HepG2 (cell line): Measurements from ENCODE around the gene MRPL58. TPM values are rescaled to one million over a fixed set of nuclear protein-coding genes. Genes with fewer than 3 reads are reported as not detected.
A peak's percentile ranks its signal among the peaks of the same experiment; 100 is the strongest.

Experiments used
- BRD4 ChIP-seq: sonication (generic); formaldehyde crosslinking; IDR thresholded peaks from 2 replicates; pipeline ENCODE4 v1.4.0; 2020; ENCODE audit warnings: missing genetic modification reagents
- CC2D1A ChIP-seq: sonication (generic); formaldehyde crosslinking; IDR thresholded peaks from 2 replicates; pipeline ENCODE4 v1.8.1; 2023; ENCODE audit warnings: mild to moderate bottlenecking, missing genetic modification reagents
- EED ChIP-seq: sonication (generic); formaldehyde crosslinking; IDR thresholded peaks from 2 replicates; pipeline ENCODE4 v1.5.0; 2020; ENCODE audit warnings: mild to moderate bottlenecking, missing genetic modification reagents
- EP300 ChIP-seq, 3 experiments: sonication (generic) in 1 of 3; formaldehyde crosslinking in 1 of 3; IDR thresholded peaks; 2 replicates each; pipeline versions ENCODE4 v1.5.1 to v1.6.1; 2011 to 2020; ENCODE audit warnings: low read depth in 2 of 3, low read length in 2 of 3, borderline replicate concordance in 1 of 3, improper control_type of control experiment in 1 of 3, mild to moderate bottlenecking in 1 of 3, missing genetic modification reagents in 1 of 3, moderate library complexity in 1 of 3
- HNRNPUL1 ChIP-seq: fragments of 200-400 bp; formaldehyde crosslinking; IDR thresholded peaks from 2 replicates; pipeline ENCODE4 v1.6.1; 2017; ENCODE audit warnings: low read depth, mild to moderate bottlenecking, low read length, moderate library complexity
- KLF9 ChIP-seq: IDR thresholded peaks from 2 replicates; pipeline ENCODE4 v1.6.1; 2016; ENCODE audit warnings: low read depth
- MEIS2 ChIP-seq: sonication (generic); formaldehyde crosslinking; IDR thresholded peaks from 2 replicates; pipeline ENCODE4 v1.9.0; 2021; ENCODE audit warnings: mild to moderate bottlenecking, missing genetic modification reagents
- MYC ChIP-seq: sonication (generic); formaldehyde crosslinking; IDR thresholded peaks from 2 replicates; pipeline ENCODE4 v1.9.0; 2021; ENCODE audit warnings: missing genetic modification reagents, borderline replicate concordance
- NONO ChIP-seq, 2 experiments: fragments of 450-650 bp in 1 of 2; sonication (generic) in 1 of 2; formaldehyde crosslinking in 1 of 2; IDR thresholded peaks in 1 of 2; conservative IDR thresholded peaks in 1 of 2; 2 replicates each; pipeline versions ENCODE4 v1.6.1 to v1.8.0; 2017 to 2022; ENCODE audit warnings: mild to moderate bottlenecking in 1 of 2, missing genetic modification reagents in 1 of 2, moderate library complexity in 1 of 2
- ONECUT2 ChIP-seq: sonication (generic); formaldehyde crosslinking; IDR thresholded peaks from 2 replicates; pipeline ENCODE4 v1.4.0; 2020; ENCODE audit warnings: missing genetic modification reagents
- PHB2 ChIP-seq: fragments of 450-650 bp; IDR thresholded peaks from 2 replicates; pipeline ENCODE4 v1.6.1; 2018; ENCODE audit not compliant: partially characterized antibody
- RBM22 ChIP-seq: fragments of 200-400 bp; formaldehyde crosslinking; optimal IDR thresholded peaks from 2 replicates; pipeline ENCODE3; 2017; ENCODE audit warnings: mild to moderate bottlenecking, low read length, moderate library complexity
- RORA ChIP-seq: sonication (generic); formaldehyde crosslinking; IDR thresholded peaks from 2 replicates; pipeline ENCODE4 v1.5.0; 2020; ENCODE audit warnings: mild to moderate bottlenecking, missing genetic modification reagents, moderate library complexity
- SIX4 ChIP-seq: sonication (generic); formaldehyde crosslinking; IDR thresholded peaks from 2 replicates; pipeline ENCODE4 v1.4.0; 2020; ENCODE audit warnings: missing genetic modification reagents
- SRSF9 ChIP-seq: fragments of 200-400 bp; formaldehyde crosslinking; IDR thresholded peaks from 2 replicates; pipeline ENCODE4 v1.6.1; 2018; ENCODE audit warnings: borderline replicate concordance, mild to moderate bottlenecking, low read depth, low read length; ENCODE audit not compliant: insufficient read depth, poor library complexity, severe bottlenecking
- XBP1 ChIP-seq: sonication (generic); formaldehyde crosslinking; IDR thresholded peaks from 2 replicates; pipeline ENCODE4 v1.5.0; 2020; ENCODE audit warnings: missing genetic modification reagents
- YEATS4 ChIP-seq: sonication (generic); formaldehyde crosslinking; IDR thresholded peaks from 2 replicates; pipeline ENCODE4 v1.4.0; 2020; ENCODE audit warnings: missing genetic modification reagents, borderline replicate concordance
- ZNF230 ChIP-seq: sonication (generic); formaldehyde crosslinking; IDR thresholded peaks from 2 replicates; pipeline ENCODE4 v1.4.0; 2020; ENCODE audit warnings: mild to moderate bottlenecking, missing genetic modification reagents
- ZNF326 ChIP-seq: sonication (generic); formaldehyde crosslinking; IDR thresholded peaks from 2 replicates; pipeline ENCODE4 v1.4.0; 2020; ENCODE audit warnings: missing genetic modification reagents, borderline replicate concordance
- ZNF772 ChIP-seq: sonication (generic); formaldehyde crosslinking; IDR thresholded peaks from 2 replicates; pipeline ENCODE4 v1.5.0; 2020; ENCODE audit warnings: mild to moderate bottlenecking, missing genetic modification reagents
- ZNF850 ChIP-seq: sonication (generic); formaldehyde crosslinking; conservative IDR thresholded peaks from 2 replicates; pipeline ENCODE4 v1.9.0; 2021; ENCODE audit warnings: mild to moderate bottlenecking, missing genetic modification reagents
- ZNF883 ChIP-seq: sonication (generic); formaldehyde crosslinking; IDR thresholded peaks from 2 replicates; pipeline ENCODE4 v1.5.1; 2020; ENCODE audit warnings: mild to moderate bottlenecking, missing genetic modification reagents; ENCODE audit errors: not compliant biosample characterization
- polyA plus RNA-seq, 8 experiments: library from polyadenylated mRNA; depleted of rRNA in 3 of 8; stranded (reverse) in 7 of 8; unstranded in 1 of 8; fragments of >200 nt; fragmentation: Illumina TruSeq in 4 of 8; extraction: Trizol in 4 of 8; gene quantifications; 2 replicates each; pipeline versions ENCODE4 v1.2.1 to v1.2.3, GENCODE V29; 2011 to 2016; ENCODE audit warnings: low read depth in 4 of 8, missing spikeins in 1 of 8, mixed read lengths in 1 of 8; ENCODE audit not compliant: insufficient read depth in 1 of 8
- total RNA-seq, 5 experiments: library from RNA; depleted of rRNA; stranded (reverse); fragments of >200 nt; fragmentation: Illumina TruSeq; extraction: Trizol; gene quantifications; 2 replicates each; pipeline ENCODE4 v1.2.3, GENCODE V29; 2016; ENCODE audit warnings: low read depth in 1 of 5
- TF ChIP-seq, protein P1 (sequence below): sonication (generic); formaldehyde crosslinking; IDR thresholded peaks from 2 replicates; pipeline ENCODE4; 2020; ENCODE audit warnings: missing genetic modification reagents, mild to moderate bottlenecking, borderline replicate concordance
- TF ChIP-seq, protein P2 (sequence below): sonication (generic); formaldehyde crosslinking; IDR thresholded peaks from 2 replicates; pipeline ENCODE4 v1.5.1; 2020; ENCODE audit warnings: missing genetic modification reagents, mild to moderate bottlenecking, borderline replicate concordance

Gene MRPL58
- total and polyA plus RNA-seq, 2 of the 13 experiments (the other 11 are each of a cell fraction or from before 2014, with no cell fraction given), result 44.9 to 68.9 TPM

DNA sequence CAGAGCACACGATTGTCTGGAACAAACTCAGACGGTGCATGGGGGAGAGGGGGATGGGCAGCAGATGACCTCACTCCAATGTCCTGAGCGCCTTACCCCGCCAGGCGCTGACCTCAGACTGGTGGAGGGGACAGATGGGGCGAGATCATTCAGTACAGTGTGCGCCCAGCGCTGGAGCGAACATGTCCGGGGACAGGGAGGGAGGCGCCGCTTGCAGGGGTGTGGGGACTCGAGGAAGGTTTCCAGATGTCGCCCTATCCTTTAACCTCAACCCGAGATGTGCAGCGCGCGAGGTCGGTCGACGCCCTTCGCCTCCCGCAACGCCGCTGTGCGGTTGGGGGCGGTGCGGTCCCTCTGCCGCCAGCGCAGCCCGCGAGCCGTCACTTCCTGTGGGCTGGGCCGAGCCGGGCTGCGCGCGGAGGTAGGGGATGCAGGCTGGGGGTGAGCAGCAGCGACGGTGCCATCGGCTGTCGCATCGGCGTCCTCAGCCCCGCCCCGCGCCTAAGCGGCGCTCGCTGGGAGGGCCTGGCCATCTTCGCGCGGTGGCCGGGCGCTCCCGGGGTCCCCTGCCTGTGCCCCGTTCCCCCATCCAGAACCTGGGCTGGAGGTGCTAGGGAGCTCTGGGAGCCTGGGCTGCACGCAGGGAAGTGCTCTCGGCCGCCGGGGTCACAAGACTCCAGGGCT lies 30.3 kb upstream of the MRPL58 start (continued):
- TF ChIP-seq NONO (IDR thresholded peaks at IDR 0.05) (no peak), NONO (CRISPR knock-in tag; conservative IDR thresholded peaks at IDR 0.05) (peak; percentile 81), RBM22 (no peak), KLF9 (CRISPR knock-in tag) (no peak; the same call in 1 of the 2 replicates), EP300 (IDR thresholded peaks at IDR 0.05; ENCODE audit: low read depth in 2 of 2, low read length in 2 of 2) (no peak; a peak in 1 of 4 replicates), EP300 (CRISPR knock-in tag; IDR thresholded peaks at IDR 0.05; ENCODE audit: borderline replicate concordance) (peak; percentile 2), CC2D1A (CRISPR knock-in tag) (0 out of 2 replicates have a peak, but pooled peaks have one; percentile 48), RORA (CRISPR knock-in tag) (no peak), ZNF326 (CRISPR knock-in tag) (no peak), EED (peak; percentile 98), BRD4 (CRISPR knock-in tag) (peak; percentile 73), SIX4 (CRISPR knock-in tag) (no peak), PHB2 (no peak), ZNF230 (CRISPR knock-in tag) (peak; percentile 89), YEATS4 (CRISPR knock-in tag) (peak; percentile 86), SRSF9 (no peak), ZNF772 (CRISPR knock-in tag) (peak; percentile 96; the same call in 1 of the 2 replicates), MEIS2 (peak; percentile 64; the same call in 1 of the 2 replicates), ONECUT2 (CRISPR knock-in tag) (0 out of 2 replicates have a peak, but pooled peaks have one; percentile 12), ZNF883 (CRISPR knock-in tag) (peak; percentile 96), MYC (CRISPR knock-in tag) (peak; percentile 85), ZNF850 (CRISPR knock-in tag) (0 out of 2 replicates have a peak, but pooled peaks have one; percentile 53), XBP1 (CRISPR knock-in tag) (no peak), HNRNPUL1 (no peak)
- TF ChIP-seq, protein P1, sequence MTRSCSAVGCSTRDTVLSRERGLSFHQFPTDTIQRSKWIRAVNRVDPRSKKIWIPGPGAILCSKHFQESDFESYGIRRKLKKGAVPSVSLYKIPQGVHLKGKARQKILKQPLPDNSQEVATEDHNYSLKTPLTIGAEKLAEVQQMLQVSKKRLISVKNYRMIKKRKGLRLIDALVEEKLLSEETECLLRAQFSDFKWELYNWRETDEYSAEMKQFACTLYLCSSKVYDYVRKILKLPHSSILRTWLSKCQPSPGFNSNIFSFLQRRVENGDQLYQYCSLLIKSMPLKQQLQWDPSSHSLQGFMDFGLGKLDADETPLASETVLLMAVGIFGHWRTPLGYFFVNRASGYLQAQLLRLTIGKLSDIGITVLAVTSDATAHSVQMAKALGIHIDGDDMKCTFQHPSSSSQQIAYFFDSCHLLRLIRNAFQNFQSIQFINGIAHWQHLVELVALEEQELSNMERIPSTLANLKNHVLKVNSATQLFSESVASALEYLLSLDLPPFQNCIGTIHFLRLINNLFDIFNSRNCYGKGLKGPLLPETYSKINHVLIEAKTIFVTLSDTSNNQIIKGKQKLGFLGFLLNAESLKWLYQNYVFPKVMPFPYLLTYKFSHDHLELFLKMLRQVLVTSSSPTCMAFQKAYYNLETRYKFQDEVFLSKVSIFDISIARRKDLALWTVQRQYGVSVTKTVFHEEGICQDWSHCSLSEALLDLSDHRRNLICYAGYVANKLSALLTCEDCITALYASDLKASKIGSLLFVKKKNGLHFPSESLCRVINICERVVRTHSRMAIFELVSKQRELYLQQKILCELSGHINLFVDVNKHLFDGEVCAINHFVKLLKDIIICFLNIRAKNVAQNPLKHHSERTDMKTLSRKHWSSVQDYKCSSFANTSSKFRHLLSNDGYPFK (CRISPR knock-in tag), result peak; percentile 78; the same call in 1 of the 2 replicates
- TF ChIP-seq, protein P2, sequence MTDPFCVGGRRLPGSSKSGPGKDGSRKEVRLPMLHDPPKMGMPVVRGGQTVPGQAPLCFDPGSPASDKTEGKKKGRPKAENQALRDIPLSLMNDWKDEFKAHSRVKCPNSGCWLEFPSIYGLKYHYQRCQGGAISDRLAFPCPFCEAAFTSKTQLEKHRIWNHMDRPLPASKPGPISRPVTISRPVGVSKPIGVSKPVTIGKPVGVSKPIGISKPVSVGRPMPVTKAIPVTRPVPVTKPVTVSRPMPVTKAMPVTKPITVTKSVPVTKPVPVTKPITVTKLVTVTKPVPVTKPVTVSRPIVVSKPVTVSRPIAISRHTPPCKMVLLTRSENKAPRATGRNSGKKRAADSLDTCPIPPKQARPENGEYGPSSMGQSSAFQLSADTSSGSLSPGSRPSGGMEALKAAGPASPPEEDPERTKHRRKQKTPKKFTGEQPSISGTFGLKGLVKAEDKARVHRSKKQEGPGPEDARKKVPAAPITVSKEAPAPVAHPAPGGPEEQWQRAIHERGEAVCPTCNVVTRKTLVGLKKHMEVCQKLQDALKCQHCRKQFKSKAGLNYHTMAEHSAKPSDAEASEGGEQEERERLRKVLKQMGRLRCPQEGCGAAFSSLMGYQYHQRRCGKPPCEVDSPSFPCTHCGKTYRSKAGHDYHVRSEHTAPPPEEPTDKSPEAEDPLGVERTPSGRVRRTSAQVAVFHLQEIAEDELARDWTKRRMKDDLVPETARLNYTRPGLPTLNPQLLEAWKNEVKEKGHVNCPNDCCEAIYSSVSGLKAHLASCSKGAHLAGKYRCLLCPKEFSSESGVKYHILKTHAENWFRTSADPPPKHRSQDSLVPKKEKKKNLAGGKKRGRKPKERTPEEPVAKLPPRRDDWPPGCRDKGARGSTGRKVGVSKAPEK (CRISPR knock-in tag), result peak; percentile 84; the same call in 1 of the 2 replicates
